SK-N-MC (cell line): ENCODE data around the gene IGLL1.

Experiments
- EZH2 ChIP-seq: fragments of 200-600 bp; sonication (generic); IDR thresholded peaks from one replicate; pipeline ENCODE4 v1.6.1; 2017; ENCODE audit warnings: antibody characterized with exemption
- POLR2AphosphoS5 ChIP-seq: IDR thresholded peaks from 2 replicates; pipeline ENCODE4 v1.6.1; 2012; ENCODE audit warnings: mild to moderate bottlenecking, low read depth, low read length, borderline replicate concordance

DNA sequence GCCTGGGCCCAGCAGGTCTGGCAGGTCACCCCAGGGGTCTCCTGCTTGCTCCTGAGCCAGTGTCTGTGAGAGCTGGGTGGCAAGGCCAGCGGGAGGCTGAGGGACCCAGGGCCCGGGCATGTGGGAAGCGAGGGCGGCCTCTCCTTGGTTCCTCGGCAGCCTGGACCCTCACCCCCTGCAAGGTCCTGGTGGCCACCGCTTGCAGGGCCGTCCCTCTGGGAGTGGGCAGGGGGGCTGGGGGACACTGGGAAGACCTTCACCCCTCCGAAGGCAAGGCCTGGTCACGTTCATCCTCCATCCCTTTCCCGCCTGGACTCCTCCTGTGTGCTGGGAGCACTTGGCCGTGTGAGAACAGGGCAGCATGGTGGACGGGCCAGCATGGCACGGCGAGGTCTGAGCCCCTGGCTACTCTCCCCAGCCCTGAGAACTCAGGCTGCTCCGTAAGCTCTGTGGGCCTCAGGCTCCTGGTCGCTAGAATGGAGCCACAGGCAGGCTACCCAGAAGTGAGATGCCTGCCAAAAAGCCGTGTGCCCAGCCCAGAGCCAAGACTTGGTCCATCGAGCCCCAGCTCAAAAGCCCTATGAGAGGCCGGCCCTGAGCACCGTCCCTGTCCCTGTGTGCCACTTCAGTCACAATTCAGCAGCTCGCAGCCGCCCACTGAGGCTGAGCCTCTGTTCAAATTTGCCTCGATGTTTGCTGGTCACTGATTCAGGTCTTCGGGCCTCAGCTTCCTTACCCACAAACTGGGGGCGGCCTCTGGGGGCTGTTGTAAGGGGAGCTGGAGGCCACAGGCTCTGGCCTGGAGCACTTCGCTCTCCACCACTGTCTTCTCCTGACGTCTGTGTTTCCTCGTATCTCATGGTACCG, 45.0 kb downstream of the IGLL1 start:
- no peak for TF ChIP-seq POLR2AphosphoS5
- TF ChIP-seq EZH2: no peak
